AML-193 (cell line): Measurements from ENCODE around the gene SOD1.
"Not testable (repeated sequence)": the region's sequence is repeated elsewhere in the genome, so short reads cannot be mapped to it uniquely, and the experiment has no call there.

Source experiments
- DNase-seq, 2 experiments: peaks; one replicate each; lab custom pipeline; 2025; lab: John Stamatoyannopoulos, UW

Gene SOD1

DNA sequence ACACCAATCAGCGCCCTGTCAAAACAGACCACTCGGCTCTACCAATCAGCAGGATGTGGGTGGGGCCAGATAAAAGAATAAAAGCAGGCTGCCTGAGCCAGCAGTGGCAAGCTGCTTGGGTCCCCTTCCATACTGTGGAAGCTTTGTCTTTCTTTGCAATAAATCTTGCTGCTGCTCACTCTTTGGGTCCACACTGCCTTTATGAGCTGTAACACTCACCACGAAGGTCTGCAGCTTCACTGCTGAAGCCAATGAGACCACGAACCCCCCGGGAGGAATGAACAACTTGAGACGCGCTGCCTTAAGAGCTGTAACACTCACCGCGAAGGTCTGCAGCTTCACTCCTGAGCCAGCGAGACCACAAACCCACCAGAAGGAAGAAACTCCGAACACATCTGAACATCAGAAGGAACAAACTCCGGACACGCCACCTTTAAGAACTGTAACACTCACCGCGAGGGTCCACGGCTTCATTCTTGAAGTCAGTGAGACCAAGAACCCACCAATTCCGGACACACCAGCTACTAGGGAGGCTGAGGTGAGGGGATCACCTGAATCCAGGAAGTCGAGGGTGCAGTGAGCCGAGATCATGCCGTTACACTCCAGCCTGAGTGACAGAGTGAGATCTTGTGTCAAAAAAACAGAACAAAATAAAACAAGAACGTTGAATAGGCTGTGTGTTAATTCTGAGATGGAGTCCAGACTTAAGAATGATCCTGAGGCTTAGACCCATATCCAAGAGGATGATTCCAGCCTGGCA is 4.5 kb upstream of the SOD1 start:
- not testable (repeated sequence) for DNase-seq

GRCh38 chr21:31656199-31657095 is 3.0 kb upstream of the SOD1 start:
- DNase-seq = no peak

- no peak for DNase-seq
These were observed 1.4 kb upstream of the SOD1 start for GRCh38 chr21:31658053-31658452.

DNA sequence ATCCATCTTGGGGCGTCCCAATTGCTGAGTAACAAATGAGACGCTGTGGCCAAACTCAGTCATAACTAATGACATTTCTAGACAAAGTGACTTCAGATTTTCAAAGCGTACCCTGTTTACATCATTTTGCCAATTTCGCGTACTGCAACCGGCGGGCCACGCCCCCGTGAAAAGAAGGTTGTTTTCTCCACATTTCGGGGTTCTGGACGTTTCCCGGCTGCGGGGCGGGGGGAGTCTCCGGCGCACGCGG is 282 bp upstream of the SOD1 start:
- DNase-seq = no peak

- DNase-seq = peak in 1 of 2 experiments; percentile 14
These were observed 719 bp downstream of the SOD1 start for GRCh38 chr21:31660259-31660565.

DNA sequence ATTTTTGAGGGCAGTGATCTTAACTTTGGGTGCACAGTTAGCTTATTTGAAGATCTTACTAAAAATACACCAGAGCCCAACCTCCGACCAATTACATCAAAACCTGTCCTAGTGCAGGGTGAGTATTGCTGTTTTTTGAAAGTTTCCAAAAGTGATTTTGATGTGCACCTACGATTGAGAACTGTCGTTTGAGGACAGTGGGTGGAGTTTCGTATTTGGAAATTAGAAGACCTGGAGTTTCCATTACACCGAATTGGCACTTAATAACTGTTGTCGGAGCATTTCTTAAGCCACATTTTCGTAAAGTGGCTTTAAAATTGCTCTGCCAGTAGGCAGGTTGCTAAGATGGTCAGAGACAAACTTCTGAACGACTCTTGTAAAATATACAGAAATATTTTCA is 1.1 kb downstream of the SOD1 start:
- no peak for DNase-seq

- DNase-seq = no peak
These were observed 4.2 kb downstream of the SOD1 start for GRCh38 chr21:31663584-31664249.

- peak; percentile 15 to 26 for DNase-seq
These were observed 5.9 kb downstream of the SOD1 start for GRCh38 chr21:31665397-31665796.

GRCh38 chr21:31665869-31666268 is 6.4 kb downstream of the SOD1 start:
- DNase-seq = not testable (repeated sequence)

DNA sequence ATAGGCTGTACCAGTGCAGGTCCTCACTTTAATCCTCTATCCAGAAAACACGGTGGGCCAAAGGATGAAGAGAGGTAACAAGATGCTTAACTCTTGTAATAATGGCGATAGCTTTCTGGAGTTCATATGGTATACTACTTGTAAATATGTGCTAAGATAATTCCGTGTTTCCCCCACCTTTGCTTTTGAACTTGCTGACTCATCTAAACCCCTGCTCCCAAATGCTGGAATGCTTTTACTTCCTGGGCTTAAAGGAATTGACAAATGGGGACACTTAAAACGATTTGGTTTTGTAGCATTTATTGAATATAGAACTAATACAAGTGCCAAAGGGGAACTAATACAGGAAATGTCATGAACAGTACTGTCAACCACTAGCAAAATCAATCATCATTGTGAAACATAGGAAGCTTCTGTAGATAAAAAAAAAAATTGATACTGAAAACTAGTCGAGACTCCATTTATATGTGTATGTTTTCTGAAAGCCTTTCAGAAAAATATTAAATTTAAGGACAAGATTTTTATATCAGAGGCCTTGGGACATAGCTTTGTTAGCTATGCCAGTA is 7.0 kb downstream of the SOD1 start:
- DNase-seq = no peak

- DNase-seq = no peak
These were observed 7.6 kb downstream of the SOD1 start for GRCh38 chr21:31667132-31667531.

- no peak for DNase-seq
These were observed 8.1 kb downstream of the SOD1 start for GRCh38 chr21:31667639-31668038.

DNA sequence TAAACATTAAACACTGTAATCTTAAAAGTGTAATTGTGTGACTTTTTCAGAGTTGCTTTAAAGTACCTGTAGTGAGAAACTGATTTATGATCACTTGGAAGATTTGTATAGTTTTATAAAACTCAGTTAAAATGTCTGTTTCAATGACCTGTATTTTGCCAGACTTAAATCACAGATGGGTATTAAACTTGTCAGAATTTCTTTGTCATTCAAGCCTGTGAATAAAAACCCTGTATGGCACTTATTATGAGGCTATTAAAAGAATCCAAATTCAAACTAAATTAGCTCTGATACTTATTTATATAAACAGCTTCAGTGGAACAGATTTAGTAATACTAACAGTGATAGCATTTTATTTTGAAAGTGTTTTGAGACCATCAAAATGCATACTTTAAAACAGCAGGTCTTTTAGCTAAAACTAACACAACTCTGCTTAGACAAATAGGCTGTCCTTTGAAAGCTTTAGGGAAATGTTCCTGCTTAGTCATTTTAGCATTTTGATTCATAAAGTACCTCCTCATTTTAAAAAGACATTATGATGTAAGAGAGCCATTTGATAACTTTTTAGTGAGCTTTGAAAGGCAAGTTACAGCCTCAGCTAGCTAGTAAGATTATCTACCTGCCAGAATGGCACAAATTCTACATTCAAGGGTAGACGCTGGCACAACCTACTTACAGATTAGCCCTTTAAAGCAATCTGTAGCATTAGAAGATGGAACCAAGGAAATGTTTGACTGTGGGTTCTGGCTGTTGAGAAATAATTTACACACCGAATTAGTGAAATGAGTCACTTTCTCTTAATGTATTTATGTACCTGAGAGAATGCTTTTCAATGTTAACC is 9.4 kb downstream of the SOD1 start:
- no peak for DNase-seq

DNA sequence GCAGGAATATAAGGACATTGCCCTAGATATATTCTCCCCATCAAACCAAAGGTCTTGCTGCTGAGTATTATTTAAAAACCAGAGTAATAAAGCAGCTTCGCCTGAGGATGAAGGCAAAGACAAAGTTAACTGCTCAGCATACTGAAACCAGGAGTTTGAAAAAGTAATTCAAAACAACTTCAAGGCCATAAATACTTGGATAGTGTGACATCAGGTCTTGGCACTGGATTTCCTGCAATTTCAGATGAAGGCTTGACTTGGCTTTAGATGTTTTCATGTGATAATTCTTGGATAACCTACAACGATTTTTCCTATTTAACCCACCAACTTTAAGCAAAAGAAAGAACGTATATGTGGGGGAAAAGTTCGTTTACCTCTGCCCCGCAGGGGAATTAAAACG is 10.6 kb downstream of the SOD1 start:
- DNase-seq = no peak

DNA sequence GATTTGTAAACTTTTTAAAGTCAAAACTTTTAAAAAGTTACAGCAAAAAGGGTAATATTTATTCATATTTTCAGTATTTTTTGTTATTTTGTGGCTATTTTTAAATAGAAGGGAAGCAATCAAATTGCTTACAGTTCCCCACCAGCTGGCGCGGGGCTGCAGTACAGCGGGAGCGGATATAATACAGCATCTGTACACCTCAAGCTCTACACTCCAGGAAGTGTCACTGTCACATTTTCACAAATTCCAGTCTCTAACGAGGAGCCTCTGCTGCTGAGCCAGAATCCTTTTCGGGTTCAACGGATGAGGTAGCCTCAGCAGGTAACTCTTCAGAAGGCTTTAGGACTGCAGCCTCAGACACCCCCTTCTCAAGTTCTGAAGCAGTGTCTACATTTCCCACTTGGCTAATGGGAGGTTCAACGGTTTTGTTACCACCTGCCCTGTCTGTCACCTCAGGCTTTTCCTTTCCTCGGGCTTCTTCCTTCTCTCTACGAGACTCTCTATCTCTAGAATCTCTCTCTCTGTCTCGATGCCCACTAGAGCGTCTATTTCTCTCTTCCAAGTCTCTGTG is 11.7 kb downstream of the SOD1 start:
- no peak for DNase-seq

- no peak for DNase-seq
These were observed 12.4 kb downstream of the SOD1 start for GRCh38 chr21:31671931-31672330.

DNA sequence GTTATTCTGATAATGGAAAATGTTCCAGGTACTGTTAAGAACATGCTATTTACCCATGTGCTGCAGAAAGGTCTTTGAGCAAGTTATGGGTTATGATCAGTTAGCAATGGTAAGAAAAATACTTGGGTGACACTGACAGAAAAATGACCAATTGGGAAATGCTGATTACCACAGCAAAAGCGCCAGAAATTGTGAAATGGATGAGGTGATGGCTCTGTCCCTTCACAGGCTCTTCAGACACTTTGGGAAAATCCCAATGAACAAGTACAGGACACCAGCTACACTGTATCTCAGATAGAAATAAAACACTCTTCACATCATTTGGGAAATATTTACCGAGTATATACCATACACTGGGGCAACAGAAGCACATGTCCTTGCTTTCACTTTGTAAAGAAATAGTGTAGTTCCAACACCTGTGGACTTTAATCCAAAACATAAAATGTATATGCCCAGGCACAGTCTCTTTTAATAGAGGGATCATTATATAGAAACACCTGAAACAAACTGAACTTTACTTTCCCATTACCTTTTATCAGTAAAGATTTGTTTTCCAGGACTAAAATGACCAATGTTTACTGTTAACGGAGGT is 13.9 kb downstream of the SOD1 start:
- no peak for DNase-seq

DNA sequence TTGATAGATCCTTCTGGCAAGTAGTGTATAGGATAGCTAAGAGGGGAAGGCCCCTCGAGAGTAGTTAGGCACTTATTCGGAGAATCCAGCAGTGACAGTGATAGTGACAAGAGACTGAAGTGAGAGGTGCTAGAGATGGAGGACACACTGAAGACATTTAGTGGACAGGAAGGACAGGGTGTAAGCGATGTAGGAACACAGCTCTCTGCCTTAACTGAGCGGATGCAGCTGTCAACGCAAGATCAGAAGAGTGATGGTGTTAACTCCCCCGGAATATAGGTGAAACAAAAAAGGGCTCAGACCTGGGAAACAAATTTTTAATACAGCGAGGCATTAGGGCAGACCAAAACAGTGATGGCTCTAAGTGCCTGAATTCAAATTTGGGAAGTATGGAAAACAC is 15.8 kb downstream of the SOD1 start:
- DNase-seq = no peak

GRCh38 chr21:31675960-31676359 is 16.5 kb downstream of the SOD1 start:
- DNase-seq = no peak

GRCh38 chr21:31677047-31677446 is 17.6 kb downstream of the SOD1 start:
- no peak for DNase-seq

- DNase-seq = no peak
These were observed 19.0 kb downstream of the SOD1 start for GRCh38 chr21:31678478-31678877.
